ENCODE data around the gene CRIP3.

DNA sequence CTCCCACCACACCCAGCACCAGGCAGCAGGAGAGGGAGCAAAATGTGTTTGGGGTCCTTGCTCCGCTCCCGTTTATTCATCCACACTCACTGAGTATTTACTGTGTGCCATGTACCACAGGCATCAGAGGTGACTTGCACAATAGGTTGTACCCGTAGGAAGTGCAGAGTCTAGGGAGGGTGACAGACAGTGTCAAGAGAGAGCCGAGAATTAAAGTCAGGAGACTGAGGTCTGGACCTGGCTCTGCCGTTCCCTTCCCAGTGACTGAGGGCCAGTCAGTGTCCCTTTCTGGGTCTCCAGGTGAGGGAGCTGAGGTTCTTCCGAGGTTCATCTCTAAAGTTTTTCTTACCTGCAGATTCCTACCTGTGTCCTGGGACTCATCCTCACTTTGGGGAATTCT is 43.1 kb downstream of the CRIP3 start:
- TF ChIP-seq EZH2 (IDR thresholded peaks at IDR 0.05; ENCODE audit: insufficient read depth, poor library complexity, severe bottlenecking), result no peak
- no peak for TF ChIP-seq EZH2phosphoT487 (IDR thresholded peaks at IDR 0.05; ENCODE audit: insufficient read depth, low read depth)
